HG03354 (cell line): ENCODE measurements around the gene TMEM130.

Experiments used
- ATAC-seq: cut with Tn5 transposase; IDR thresholded peaks from one replicate; pipeline ENCODE4 v1.9.1; 2021; ENCODE audit warnings: mild to moderate bottlenecking; ENCODE audit not compliant: unreplicated experiment, poor library complexity, severe bottlenecking

The TMEM130 gene

GRCh38 chr7:98869597-98870120, at the start of gene TMEM130:
Gene TMEM130, minus strand, starts transcription at chr7:98870014. Its CDS starts 153 bp downstream, at chr7:98869861.
- peak; percentile 21 for ATAC-seq

- no peak for ATAC-seq
Measured at GRCh38 chr7:98917331-98917730, 47.5 kb upstream of the TMEM130 start.

GRCh38 chr7:98913612-98914011, 43.8 kb upstream of the TMEM130 start:
- no peak for ATAC-seq

DNA sequence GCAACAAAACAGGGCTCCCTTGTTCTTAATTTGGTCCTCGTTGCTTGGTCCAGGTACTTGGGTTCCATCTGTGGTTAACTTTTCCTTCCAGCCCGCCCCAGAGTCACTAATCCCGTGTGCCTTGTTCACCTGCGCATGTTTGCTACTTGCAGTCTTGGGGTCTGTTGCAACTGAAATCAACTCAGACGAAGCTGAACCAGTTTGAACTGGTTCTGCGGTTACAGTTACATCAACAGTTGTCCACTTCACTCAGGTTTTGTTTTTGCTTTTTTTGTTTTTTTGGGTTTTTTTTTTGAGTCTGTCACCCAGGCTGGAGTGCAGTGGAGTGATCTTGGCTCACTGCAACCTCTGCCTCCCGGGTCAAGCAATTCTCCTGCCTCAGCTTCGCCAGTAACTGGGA, 43.2 kb upstream of the TMEM130 start:
- no peak for ATAC-seq

DNA sequence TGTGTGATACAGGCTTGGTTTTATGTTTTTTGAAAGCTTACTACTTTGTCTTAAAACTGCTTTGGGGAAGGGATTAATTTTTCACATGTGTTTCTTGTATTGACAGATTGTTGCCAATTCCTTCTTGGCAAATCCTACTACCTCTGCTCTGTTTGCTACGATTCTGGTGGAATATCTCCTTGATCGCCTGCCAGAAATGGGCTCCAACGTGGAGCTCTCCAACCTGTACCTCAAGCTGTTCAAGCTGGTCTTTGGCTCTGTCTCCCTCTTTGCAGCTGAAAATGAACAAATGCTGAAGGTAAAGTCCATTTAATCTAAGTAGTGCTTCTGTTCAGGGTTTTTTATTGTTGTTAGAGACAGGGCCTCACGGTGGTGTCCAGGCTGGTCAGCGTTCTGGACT, 42.1 kb upstream of the TMEM130 start:
- no peak for ATAC-seq

GRCh38 chr7:98910427-98910826, 40.6 kb upstream of the TMEM130 start:
- no peak for ATAC-seq

DNA sequence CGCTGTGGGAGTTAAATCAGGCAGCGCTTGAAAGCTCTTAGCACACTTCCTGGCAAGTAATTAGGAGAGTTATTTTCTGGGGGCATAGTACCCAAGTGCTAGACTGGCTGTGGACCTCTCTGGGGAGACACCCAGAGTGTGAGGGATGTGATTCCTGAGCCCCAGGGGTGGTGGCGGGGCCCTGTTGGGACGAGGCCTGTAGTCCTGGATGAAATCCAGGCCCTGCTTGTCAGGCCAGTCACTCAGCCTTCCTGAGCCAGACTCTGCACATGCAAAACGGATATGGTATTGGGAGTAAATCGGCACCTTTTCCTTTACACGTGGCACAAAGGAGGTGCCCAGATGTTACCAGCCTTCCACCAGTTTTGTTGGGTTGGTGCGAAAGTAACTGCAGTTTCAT, 39.7 kb upstream of the TMEM130 start:
- no peak for ATAC-seq

DNA sequence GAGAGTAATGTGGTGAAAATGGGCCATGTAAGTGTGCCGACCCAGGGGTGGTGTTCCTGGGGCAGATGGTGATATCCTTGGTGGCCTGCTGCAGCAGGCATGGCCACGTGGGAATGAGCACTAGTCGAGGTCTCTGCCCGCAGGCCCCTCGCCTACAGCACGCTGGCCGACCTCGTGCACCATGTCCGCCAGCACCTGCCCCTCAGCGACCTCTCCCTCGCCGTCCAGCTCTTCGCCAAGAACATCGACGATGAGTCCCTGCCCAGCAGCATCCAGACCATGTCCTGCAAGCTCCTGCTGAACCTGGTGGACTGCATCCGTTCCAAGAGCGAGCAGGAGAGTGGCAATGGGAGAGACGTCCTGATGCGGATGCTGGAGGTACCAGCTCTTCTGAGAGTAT, 38.8 kb upstream of the TMEM130 start:
- no peak for ATAC-seq

DNA sequence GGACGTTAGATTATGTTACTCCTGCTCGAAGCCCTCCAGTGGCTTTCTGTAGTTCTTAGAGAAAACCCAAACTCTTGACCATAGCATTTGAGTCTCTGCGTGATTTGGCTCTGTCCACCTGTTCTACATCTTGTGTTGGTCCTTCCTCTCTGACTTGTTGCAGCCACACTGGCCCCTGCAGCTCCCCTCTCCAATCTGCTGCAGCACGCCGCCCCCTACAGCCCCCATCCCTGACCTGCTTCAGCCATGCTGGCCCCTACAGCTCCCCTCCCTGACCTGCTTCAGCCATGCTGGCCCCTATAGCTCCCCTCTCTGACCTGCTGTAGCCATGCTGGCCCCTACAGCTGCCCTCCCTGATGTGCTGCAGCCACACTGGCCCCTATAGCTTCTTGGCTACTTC, 37.8 kb upstream of the TMEM130 start:
- no peak for ATAC-seq

DNA sequence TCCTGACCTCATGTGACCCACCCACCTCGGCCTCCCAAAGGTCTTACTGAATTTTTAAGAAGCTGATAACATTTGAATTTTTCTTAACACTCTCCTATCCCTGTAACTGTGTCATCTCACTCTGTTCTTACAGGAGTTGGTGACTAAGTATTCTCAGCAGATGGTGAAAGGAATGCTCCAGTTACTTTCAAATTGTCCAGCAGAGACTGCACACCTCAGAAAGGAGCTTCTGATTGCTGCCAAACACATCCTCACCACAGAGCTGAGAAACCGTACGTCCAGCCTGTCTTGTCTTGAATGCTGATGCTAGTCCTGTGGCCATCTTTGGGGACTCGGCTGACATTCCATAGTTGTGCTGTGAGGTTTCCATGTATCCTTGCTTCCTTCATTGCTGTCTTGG, 33.4 kb upstream of the TMEM130 start:
- ATAC-seq, result no peak

- no peak for ATAC-seq
Measured at GRCh38 chr7:98902523-98902922, 32.7 kb upstream of the TMEM130 start.

GRCh38 chr7:98900815-98901214, 31.0 kb upstream of the TMEM130 start:
- ATAC-seq, result no peak

DNA sequence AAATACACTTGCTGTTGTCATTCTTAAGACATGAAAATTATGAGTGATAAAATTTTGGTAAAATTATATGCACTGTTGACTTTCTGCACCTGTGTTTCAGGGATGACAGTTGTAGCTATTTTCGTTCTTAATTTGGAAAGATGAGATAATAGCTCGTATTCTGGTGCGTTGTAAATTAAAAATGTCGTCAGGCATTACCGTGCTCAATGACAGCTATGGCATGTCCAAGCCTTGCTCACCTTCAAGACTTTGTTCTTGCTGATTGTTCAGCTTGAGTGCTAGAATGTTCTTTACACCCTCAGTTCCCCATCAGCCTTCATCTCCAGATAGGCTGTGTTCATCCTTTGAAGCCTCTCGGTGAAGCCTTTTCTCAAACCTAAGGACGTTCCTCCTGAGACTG, 30.0 kb upstream of the TMEM130 start:
- ATAC-seq, result no peak

DNA sequence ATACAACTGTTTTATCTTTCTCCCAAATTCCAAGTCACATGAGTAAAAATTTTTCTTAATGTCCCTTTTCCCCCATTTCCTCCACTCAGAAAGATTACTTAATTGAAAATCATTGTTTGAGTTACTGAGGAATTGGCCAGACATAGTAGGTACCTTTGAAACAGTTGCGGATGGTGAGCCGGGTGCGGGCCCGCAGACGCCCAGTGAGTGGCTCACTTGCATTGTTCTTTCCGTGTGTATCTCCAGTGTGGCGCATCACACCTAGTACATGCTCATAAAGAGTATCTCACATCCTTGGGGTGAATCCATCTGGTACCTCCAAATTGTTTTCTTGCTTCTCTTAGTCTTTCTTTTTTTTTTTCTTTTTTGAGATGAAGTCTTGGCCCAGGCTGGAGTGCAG, 22.8 kb upstream of the TMEM130 start:
- no peak for ATAC-seq

DNA sequence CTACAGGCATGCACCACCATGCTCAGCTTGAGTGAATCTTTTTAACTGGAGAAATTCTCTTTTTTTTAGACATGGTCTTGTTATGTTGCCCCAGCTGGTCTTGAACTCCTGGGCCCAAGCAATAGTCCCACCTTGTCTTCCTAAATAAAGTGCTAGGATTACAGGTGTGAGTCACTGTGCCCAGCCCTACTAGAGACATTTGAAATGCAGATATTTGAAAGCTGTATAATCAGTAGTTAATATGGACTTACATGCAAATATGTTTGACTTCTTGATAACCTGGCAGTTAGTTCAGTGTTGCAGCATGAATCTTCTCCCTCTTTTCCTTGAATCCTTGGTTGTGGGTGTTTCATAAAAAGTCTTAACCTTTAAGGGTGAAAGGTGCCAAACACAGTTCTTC, 17.2 kb upstream of the TMEM130 start:
- ATAC-seq, result no peak

DNA sequence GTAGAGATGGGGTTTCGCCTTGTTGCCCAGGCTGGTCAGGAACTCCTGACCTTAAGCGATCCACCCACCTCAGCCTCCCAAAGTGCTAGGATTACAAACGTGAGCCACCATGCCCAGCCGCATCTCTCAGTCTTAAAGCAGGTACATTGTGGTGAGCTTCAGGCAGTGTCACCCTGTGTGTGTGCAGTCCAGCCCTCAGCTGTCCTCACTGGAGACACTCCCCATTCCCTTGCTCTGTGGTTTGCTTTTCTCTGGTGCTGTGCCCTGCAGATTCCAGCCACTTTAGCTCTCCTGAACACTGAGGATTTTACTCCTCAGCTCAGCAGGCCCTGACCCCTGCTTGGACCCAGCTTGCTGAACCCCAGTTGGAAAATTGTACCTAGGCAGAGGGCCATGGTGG, 14.6 kb upstream of the TMEM130 start:
- ATAC-seq, result no peak

DNA sequence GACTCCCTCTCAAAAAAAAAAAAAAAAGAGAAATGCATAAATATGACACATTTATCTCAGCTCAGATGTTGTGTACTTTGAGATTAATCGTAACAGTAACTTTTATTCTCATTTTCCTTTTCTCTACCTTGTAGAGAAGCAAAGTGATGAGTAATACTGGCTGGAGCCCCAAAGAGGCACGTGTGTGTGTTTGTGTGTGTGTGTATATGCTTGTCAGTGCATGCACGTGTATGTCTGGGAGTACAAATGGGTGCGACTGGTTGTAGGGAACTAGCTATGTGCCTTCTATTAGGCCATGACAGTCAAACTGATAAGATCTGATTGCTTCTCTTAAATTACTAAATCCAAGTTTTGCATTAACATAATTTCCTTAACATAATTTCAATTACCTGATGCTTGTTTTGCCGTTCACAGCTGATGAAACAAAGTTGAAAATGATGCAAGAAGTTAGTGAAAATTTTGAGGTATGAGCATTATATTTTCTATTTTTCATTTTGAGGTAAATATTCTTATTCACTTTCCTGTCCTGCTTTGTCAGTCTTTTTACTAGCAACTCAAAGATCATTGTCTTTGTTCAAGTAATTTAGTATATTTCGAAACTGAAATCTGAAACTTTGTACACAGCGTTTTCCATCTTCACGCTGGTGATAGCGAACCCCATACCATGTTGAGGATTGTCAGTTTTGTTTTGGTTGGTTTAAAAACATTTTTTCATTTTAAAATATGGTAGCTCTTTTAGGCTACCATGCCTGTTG, 11.9 kb upstream of the TMEM130 start:
- no peak for ATAC-seq

DNA sequence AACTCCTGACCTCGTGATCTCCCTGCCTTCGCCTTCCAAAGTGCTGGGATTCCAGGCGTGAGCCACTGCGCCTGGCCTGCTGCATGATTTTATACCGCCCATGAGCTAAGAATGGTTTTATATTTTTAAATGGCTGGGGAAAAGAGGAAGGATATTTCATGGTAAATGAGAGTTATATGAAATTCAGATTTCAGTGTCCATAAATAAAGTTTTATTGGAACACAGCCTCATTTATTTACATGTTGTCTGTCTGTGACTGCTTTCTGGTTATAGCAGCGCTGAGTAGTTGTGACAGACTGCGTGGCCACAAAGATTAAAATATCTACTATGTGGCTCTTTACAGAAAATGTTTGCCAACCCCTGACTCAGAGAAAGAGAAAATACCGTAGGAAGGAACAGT, 10.7 kb upstream of the TMEM130 start:
- no peak for ATAC-seq

- ATAC-seq, result no peak
Measured at GRCh38 chr7:98879979-98880315, 10.1 kb upstream of the TMEM130 start.

GRCh38 chr7:98879198-98879978, 9.6 kb upstream of the TMEM130 start:
- peak; percentile 83 for ATAC-seq
